IPS DF 6.9 (cell line): Measurements from ENCODE around the gene CUX1.

Experiments used
- DNase-seq: peaks from one replicate; pipeline ENCODE4 v3.0.0-alpha.2; 2013; ENCODE audit warnings: low read depth, low spot score
- H3K27ac ChIP-seq: one replicate; pipeline ENCODE4 v1.5.1; 2013; ENCODE audit warnings: low read length, control low read depth
- H3K27me3 ChIP-seq: 2 replicates; pipeline ENCODE4 v1.6.1; 2013; ENCODE audit warnings: mild to moderate bottlenecking, low read length; ENCODE audit not compliant: control insufficient read depth, insufficient read depth
- H3K36me3 ChIP-seq: 2 replicates; pipeline ENCODE4 v1.6.1; 2013; ENCODE audit warnings: low read length; ENCODE audit not compliant: control insufficient read depth, insufficient read depth
- H3K4me1 ChIP-seq: 2 replicates; pipeline ENCODE4 v1.6.1; 2013; ENCODE audit warnings: low read length; ENCODE audit not compliant: control insufficient read depth, insufficient read depth
- H3K4me3 ChIP-seq: 2 replicates; pipeline ENCODE4 v1.5.1; 2013; ENCODE audit warnings: mild to moderate bottlenecking, low read length
- H3K9me3 ChIP-seq: 2 replicates; pipeline ENCODE4 v1.6.1; 2013; ENCODE audit warnings: low read length, inconsistent platforms; ENCODE audit not compliant: control insufficient read depth, insufficient read depth
- WGBS: extraction: QIAGEN DNeasy Blood & Tissue Kit; methylation state at CpG from one replicate; pipeline ENCODE4 v1.1.7; 2013; ENCODE audit warnings: mixed read lengths, missing lambda C conversion rate; ENCODE audit not compliant: insufficient read length, insufficient coverage; 5-methylcytosine and 5-hydroxymethylcytosine counted together

Gene CUX1

DNA sequence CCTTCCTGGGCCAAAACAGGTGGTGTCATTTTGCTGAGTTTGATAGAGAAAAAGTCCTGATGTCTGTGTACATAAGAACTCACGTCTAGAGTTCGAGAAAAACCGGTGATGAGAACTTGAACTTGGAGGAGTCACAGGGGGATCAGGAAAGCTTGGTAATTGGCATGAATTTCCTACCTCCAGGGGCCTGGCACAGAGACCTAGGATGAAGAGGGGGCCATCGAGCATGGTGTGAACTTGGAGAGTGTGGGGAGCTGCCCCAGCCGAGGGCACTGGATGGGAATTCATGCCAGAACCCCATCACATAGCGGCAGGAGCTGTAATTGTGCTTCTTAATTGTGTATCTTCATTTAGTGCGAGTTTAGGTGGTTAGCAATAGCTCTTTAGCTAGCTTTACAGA lies 82.2 kb downstream of the CUX1 start:
- Histone ChIP-seq H3K4me3 (no peak overlapping the region), H3K4me1 (no peaks in the 10 kb centered on the region; the same call in 1 of the 2 replicates), H3K36me3 (no peaks in the 10 kb centered on the region), H3K9me3 (no peaks in the 10 kb centered on the region), H3K27me3 (no peaks in the 10 kb centered on the region), H3K27ac (no peak overlapping the region)
- no peak for DNase-seq
- WGBS, result no CpG with 5 or more reads among the region's 7 CpGs

DNA sequence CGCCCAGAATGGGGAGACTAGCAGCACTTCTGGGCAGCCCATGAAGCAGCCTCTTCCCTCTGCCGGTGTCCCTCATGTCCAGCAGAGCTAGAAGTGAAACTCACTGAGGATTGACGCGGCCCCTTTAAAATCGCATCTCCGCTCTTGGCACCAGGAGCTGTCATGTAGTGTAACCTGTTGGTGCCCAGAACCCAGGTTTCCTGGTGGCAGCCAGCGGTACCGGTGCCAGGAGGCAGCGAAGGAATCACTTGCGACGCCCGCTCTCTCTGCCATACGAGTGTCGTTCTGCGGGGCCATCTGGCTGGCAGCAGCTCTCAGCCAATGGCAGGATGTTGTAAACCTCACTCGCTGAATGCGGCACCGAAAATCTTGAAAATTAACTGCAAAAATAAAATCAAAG lies 82.7 kb downstream of the CUX1 start:
- DNase-seq, result no peak

GRCh38 chr7:101901661-101902491 lies 84.5 kb downstream of the CUX1 start:
- no peaks in the 10 kb centered on the region for H3K27me3 ChIP-seq
- H3K9me3 ChIP-seq, result no peaks in the 10 kb centered on the region
- H3K4me1 ChIP-seq, result no peaks in the 10 kb centered on the region; the same call in 1 of the 2 replicates
- H3K4me3 ChIP-seq, result no peak overlapping the region; the same call in 1 of the 2 replicates
- WGBS, result no CpG with 5 or more reads among the region's 20 CpGs
- H3K36me3 ChIP-seq, result no peaks in the 10 kb centered on the region
- no peak overlapping the region for H3K27ac ChIP-seq
- DNase-seq, result no peak

More for the DNA sequence above, 82.7 kb downstream of the CUX1 start:
- no peaks in the 10 kb centered on the region for H3K9me3 ChIP-seq
- H3K4me3 ChIP-seq, result no peak overlapping the region
- no peak overlapping the region for H3K27ac ChIP-seq
- no CpG with 5 or more reads among the region's 18 CpGs for WGBS
- no peaks in the 10 kb centered on the region; the same call in 1 of the 2 replicates for H3K4me1 ChIP-seq
- no peaks in the 10 kb centered on the region for H3K27me3 ChIP-seq
- no peaks in the 10 kb centered on the region for H3K36me3 ChIP-seq

DNA sequence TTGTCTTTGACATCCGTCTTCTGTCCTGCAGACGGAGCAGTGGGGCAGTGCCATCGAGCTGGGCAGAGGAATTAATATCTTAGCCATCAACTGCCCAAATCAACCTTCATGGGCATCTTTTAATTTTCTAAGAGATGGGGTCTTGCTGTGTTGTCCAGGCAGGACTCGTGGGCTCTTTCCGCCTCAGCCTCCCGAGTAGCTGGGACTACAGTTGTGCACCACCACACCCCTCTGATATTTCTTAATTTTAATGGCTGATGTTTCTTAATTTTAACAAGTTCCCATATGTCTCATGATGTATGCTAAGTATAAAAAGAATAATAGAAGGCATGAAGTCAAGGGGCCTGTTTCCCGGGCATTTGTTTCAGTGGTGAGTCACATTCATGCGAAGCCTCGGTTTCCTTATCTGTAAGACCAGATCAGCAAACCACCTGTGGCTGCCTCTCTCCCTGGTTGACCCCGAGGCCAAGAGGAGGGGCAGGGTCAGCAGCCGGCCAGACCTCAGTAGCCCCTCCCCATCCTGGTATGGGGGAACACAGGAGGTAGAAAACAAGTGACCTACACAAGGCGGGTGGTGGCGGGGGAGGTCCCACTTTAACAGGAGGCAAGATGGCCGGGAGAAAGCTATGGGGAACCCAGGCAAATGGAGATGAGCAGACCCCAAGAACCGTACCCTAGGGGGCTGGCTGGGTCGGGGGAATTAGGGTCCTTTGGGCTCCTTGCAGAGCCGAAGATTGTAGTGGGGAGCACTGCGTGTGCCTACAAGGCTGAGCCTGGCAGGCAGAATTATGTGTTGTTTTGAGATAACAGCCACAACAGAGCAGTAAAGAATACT lies 85.5 kb downstream of the CUX1 start:
- no CpG with 5 or more reads among the region's 18 CpGs for WGBS
- H3K9me3 ChIP-seq, result no peaks in the 10 kb centered on the region
- no peaks in the 10 kb centered on the region for H3K27me3 ChIP-seq
- H3K4me1 ChIP-seq, result no peaks in the 10 kb centered on the region; the same call in 1 of the 2 replicates
- H3K4me3 ChIP-seq, result no peak overlapping the region
- DNase-seq, result no peak
- no peak overlapping the region for H3K27ac ChIP-seq
- H3K36me3 ChIP-seq, result no peaks in the 10 kb centered on the region

DNA sequence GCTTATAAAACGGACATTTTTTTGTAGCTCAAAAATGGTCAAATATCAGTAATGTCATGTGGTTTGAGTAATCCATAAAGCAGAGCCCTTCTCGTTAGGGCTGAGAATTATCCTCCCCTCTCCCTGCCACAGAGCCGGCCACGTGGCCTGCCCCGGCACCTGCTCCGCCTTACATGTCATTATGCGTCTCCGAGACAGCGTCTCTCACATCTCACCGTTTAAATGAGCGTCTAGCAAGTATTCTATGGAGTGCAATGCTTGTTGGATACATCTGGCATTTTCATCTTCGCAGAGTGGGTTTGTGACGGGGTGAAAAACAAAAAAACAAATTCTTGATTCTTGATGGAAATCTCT lies 86.1 kb downstream of the CUX1 start:
- no peak overlapping the region for H3K27ac ChIP-seq
- DNase-seq, result no peak
- no peaks in the 10 kb centered on the region for H3K36me3 ChIP-seq
- no CpG with 5 or more reads among the region's 13 CpGs for WGBS
- H3K4me3 ChIP-seq, result no peak overlapping the region
- H3K9me3 ChIP-seq, result no peaks in the 10 kb centered on the region
- no peaks in the 10 kb centered on the region for H3K27me3 ChIP-seq
- no peaks in the 10 kb centered on the region; the same call in 1 of the 2 replicates for H3K4me1 ChIP-seq

DNA sequence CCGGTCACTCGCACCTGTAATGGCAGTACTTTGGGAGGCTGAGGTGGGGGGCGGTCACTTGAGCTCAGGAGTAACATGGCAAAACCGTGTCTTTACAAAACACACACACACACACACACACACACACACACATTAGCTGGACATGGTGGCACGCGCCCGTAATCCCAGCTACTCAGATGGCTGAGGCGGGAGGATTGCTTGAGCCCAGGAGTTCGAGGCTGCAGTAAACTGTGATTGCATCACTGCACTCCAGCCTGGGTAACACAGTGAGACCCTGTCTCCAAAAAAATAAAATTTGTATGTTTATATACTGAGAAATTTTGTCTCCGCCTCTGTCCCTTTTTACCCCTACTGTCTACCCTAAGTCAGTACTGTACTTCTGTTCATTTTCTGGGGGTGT lies 86.6 kb downstream of the CUX1 start:
- DNase-seq, result no peak
- Histone ChIP-seq H3K9me3 (no peaks in the 10 kb centered on the region), H3K4me3 (no peak overlapping the region), H3K27me3 (no peaks in the 10 kb centered on the region), H3K36me3 (no peaks in the 10 kb centered on the region), H3K27ac (no peak overlapping the region), H3K4me1 (no peaks in the 10 kb centered on the region; the same call in 1 of the 2 replicates)
- no CpG with 5 or more reads among the region's 10 CpGs for WGBS

DNA sequence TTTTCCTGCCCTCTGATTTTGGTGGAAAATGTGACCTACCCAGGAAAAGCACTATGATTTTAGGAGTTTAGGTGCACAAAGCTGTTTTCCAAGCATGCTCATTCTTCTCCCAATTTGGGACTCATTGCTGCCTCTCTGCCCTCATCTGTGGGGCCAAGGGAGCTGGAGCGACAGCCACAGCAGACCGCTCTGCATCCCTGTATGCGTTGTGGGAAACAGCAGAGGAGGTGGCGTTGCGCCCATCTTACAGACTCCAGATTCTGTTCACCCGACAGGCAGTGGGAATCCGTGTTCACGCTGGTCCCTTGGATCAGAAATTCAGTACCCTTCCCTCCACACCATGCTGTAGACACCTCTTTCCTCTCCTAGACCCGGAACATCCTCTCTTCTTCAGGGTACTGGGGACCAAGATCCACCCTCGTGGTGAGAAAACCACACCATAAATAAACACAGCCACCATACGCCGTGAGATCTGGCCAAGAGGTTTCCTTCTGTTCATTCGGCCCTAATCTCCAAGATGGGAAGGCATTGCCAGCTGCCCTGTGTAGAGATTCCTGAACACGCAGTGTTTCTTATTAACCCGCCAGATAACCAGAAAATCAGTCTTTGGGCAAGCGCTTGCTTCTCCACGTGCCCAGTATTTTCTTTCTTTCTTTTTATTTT lies 87.9 kb downstream of the CUX1 start:
- WGBS, result no CpG with 5 or more reads among the region's 17 CpGs
- Histone ChIP-seq H3K27me3 (no peaks in the 10 kb centered on the region), H3K4me3 (no peak overlapping the region), H3K9me3 (no peaks in the 10 kb centered on the region), H3K27ac (no peak overlapping the region), H3K4me1 (no peaks in the 10 kb centered on the region; the same call in 1 of the 2 replicates), H3K36me3 (no peaks in the 10 kb centered on the region)
- no peak for DNase-seq

- Histone ChIP-seq H3K4me1 (peaks cover 4% of the 10 kb centered on the region; the same call in 1 of the 2 replicates), H3K36me3 (no peaks in the 10 kb centered on the region), H3K27ac (no peak overlapping the region), H3K4me3 (no peak overlapping the region), H3K27me3 (no peaks in the 10 kb centered on the region), H3K9me3 (no peaks in the 10 kb centered on the region)
- DNase-seq, result no peak
- WGBS, result no CpG with 5 or more reads among the region's 18 CpGs
Observed at GRCh38 chr7:101906291-101907240, 89.1 kb downstream of the CUX1 start.

DNA sequence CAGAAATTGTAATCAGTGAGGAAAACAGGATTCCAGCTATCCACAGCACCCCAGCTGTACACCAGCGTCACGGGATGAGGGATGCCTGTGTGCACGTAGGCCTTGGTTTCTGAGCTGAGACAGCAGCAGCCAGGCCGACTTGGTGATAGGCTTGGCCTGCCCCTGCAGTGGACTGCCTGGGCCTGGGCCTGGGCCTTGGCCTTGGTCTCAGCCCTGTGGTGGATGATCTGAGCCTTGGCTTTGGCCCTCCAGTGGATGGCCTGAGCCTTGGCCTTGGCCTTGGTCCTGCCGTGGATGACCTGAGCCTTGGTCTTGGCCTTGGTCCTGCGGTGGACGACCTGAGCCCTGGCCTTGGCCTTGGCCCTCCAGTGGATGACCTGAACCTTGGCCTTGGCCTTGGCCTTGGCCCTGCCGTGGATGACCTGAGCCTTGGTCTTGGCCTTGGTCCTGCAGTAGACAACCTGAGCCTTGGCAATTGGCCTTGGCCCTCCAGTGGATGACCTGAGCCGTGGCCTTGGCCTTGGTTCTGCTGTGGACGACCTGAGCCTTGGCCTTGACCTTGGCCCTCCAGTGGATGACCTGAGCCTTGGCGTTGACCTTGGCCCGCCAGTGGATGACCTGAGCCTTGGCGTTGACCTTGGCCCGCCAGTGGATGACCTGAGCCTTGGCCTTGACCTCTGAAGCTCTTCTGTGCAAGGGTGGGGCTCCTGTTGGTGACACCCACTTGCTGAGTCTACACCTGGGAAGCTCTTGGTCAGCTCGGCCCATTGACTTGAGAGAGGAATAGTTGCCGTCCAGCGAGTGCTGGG lies 93.8 kb downstream of the CUX1 start:
- DNase-seq, result no peak
- no CpG with 5 or more reads among the region's 17 CpGs for WGBS
- H3K36me3 ChIP-seq, result no peaks in the 10 kb centered on the region
- peaks cover 6% of the 10 kb centered on the region; the same call in 1 of the 2 replicates for H3K4me1 ChIP-seq
- H3K9me3 ChIP-seq, result no peaks in the 10 kb centered on the region
- no peaks in the 10 kb centered on the region for H3K27me3 ChIP-seq
- H3K4me3 ChIP-seq, result no peak overlapping the region
- no peak overlapping the region for H3K27ac ChIP-seq
